Retinal pigment epithelial cell (primary cell): ENCODE results near the gene TTLL3.

Experiments
- DNase-seq: peaks from one replicate; pipeline ENCODE4 v3.0.0-alpha.2; 2010; ENCODE audit warnings: low read depth
- H3K4me3 ChIP-seq: 2 replicates; pipeline ENCODE4 v1.5.1; 2011; ENCODE audit warnings: mild to moderate bottlenecking, low read length, control low read depth, moderate library complexity
- CTCF ChIP-seq: conservative IDR thresholded peaks from 2 replicates; pipeline ENCODE4 v1.5.1; 2011; ENCODE audit warnings: low read depth, low read length, control low read depth, inconsistent platforms

Gene TTLL3

GRCh38 chr3:9815986-9816385, 5.9 kb downstream of the TTLL3 start:
- DNase-seq: no peak
- TF ChIP-seq CTCF: no peak
- H3K4me3 ChIP-seq: no peak overlapping the region

GRCh38 chr3:9817436-9817835, 7.4 kb downstream of the TTLL3 start:
- H3K4me3 ChIP-seq: no peak overlapping the region
- DNase-seq: no peak
- TF ChIP-seq CTCF: no peak

GRCh38 chr3:9818666-9819335, 8.7 kb downstream of the TTLL3 start:
- no peak for TF ChIP-seq CTCF
- DNase-seq: no peak
- H3K4me3 ChIP-seq: no peak overlapping the region

GRCh38 chr3:9820543-9820942, 10.5 kb downstream of the TTLL3 start:
- no peak for DNase-seq
- no peak overlapping the region for H3K4me3 ChIP-seq
- no peak for TF ChIP-seq CTCF

- DNase-seq: no peak
- H3K4me3 ChIP-seq: no peak overlapping the region
- peak; percentile 52 for TF ChIP-seq CTCF
These were observed 10.9 kb downstream of the TTLL3 start for GRCh38 chr3:9820946-9821345.

- H3K4me3 ChIP-seq: no peak overlapping the region
- no peak for TF ChIP-seq CTCF
- no peak for DNase-seq
These were observed 15.5 kb downstream of the TTLL3 start for GRCh38 chr3:9825451-9826040.
